Measurements from ENCODE around the gene PHACTR4.

Gene PHACTR4

GRCh38 chr1:28548318-28548717 lies 178.8 kb downstream of the PHACTR4 start:
- DNase-seq (ENCODE audit: low spot score), result no peak
- TF ChIP-seq, protein P1, sequence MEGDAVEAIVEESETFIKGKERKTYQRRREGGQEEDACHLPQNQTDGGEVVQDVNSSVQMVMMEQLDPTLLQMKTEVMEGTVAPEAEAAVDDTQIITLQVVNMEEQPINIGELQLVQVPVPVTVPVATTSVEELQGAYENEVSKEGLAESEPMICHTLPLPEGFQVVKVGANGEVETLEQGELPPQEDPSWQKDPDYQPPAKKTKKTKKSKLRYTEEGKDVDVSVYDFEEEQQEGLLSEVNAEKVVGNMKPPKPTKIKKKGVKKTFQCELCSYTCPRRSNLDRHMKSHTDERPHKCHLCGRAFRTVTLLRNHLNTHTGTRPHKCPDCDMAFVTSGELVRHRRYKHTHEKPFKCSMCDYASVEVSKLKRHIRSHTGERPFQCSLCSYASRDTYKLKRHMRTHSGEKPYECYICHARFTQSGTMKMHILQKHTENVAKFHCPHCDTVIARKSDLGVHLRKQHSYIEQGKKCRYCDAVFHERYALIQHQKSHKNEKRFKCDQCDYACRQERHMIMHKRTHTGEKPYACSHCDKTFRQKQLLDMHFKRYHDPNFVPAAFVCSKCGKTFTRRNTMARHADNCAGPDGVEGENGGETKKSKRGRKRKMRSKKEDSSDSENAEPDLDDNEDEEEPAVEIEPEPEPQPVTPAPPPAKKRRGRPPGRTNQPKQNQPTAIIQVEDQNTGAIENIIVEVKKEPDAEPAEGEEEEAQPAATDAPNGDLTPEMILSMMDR (IDR thresholded peaks at IDR 0.05; ENCODE audit: extremely low read depth, insufficient read depth, missing control alignments), result no peak
- in situ Hi-C loops (cut with MboI; ENCODE audit: low pct_unique_long_range_greater_than_20kb, low sequenced_read_pairs, unreplicated experiment), result no loop called here
